ENCODE data around the gene IQSEC1. TPM values are rescaled to one million over a fixed set of nuclear protein-coding genes. Genes with fewer than 3 reads are reported as not detected.

IQSEC1 gene
- polyA plus RNA-seq, 3 donors = 17.7 to 61.7 (median 30.3) TPM

DNA sequence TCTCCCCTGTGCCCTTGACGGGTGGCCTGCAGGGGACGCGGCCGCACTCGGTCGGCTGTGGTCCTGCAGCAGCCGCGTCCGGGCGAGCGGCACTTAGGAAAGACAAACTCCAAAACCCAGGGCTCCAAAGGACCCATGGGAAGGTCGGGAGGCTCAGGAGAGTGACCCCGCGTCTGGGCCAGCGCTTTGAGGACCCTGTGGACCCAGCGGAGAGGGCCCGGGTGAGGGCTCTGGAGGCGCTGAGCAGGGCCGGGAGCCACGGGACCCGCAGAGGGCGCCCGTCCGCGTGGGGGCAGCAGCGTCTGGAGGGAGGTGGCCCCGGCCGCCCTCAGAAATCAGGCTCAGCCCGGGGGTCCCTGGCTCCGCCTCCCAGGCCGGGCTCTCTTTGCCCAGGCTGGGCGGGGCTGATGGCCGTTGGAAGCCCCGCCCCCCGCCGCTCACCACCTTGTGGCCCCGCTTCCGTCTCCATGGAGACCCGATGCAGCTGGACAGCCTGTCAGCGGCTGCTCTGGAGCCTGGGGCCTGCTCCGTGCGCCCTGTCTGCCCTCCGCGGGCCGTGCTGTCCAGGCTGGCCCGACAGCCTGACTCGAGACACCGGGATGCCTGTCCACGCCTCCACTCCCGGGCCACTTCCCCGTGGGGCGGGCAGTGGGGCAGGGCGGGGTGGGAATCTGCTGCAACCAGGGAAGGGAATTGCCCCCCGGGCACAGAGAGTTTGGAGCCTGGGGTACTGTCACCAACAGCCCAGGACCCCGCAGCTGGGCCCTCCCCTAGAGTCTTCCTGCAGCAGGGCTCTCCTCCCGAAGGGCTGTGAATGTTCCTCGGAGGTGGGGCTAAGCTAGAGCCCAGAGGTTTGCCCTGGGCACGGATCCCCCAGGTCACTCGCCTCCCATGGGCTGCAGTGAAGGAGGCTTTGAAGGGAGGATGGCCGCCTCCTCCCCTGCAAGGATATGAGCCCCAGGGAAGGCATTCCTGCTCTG is 197.1 kb downstream of the IQSEC1 start:
- Histone ChIP-seq H3K4me2 (replicated peaks; ENCODE audit: extremely low read depth, low read length, poor library complexity, severe bottlenecking) (peak overlapping the region; percentile 57), H3K9ac (ENCODE audit: insufficient read depth, low read length, poor library complexity, severe bottlenecking) (peak overlapping the region; percentile 27), H3K4me1 (ENCODE audit: control insufficient read depth in 1 of 2, insufficient read depth in 2 of 2, low read length in 2 of 2) (peaks cover 8 to 12% of the 10 kb centered on the region in 2 donors), H3K36me3 (replicated peaks in 1 of 2; ENCODE audit: control insufficient read depth in 1 of 2, insufficient read depth in 2 of 2, low read length in 2 of 2) (no peaks in the 10 kb centered on the region), H3K79me2 (ENCODE audit: insufficient read depth, low read length) (no peaks in the 10 kb centered on the region), H2AFZ (ENCODE audit: insufficient read depth, low read depth, low read length, poor library complexity, severe bottlenecking) (peak overlapping the region; percentile 50), H4K20me1 (ENCODE audit: insufficient read depth, low read length) (no peaks in the 10 kb centered on the region), H3K27me3 (ENCODE audit: control insufficient read depth in 2 of 2, insufficient read depth in 2 of 2, low read length in 2 of 2) (peaks cover 0 to 4% of the 10 kb centered on the region in 2 donors), H3K9me3 (replicated peaks in 1 of 2; ENCODE audit: control insufficient read depth in 1 of 2, insufficient read depth in 1 of 2, low read length in 2 of 2) (no peaks in the 10 kb centered on the region), H3K27ac (ENCODE audit: low read depth in 1 of 2, low read length in 2 of 2) (no peak overlapping the region), H3K4me3 (replicated peaks in 1 of 3; ENCODE audit: low read depth in 2 of 3, low read length in 3 of 3) (peak overlapping the region in 1 of 3 experiments; percentile 56)
- peaks cover 2% of the 10 kb centered on the region for H3K4me1 Mint-ChIP-seq
- H3K9me3 Mint-ChIP-seq = peaks cover 0 to 3% (median 0%) of the 10 kb centered on the region in 7 donors
- no peak for DNase-seq
- no peaks in the 10 kb centered on the region for H3K36me3 Mint-ChIP-seq
- intact Hi-C loops (cut with micrococcal nuclease) = no loop called here
- WGBS (ENCODE audit: insufficient coverage) = 25% methylated on average over 57 of the region's 60 CpGs
- no peak overlapping the region for H3K27ac Mint-ChIP-seq
- peak overlapping the region; percentile 62 to 76 for H3K4me3 Mint-ChIP-seq
- H3K27me3 Mint-ChIP-seq (ENCODE audit: low read depth in 3 of 3) = peaks cover 18 to 19% (median 18%) of the 10 kb centered on the region in 3 donors
- TF ChIP-seq, protein P1, sequence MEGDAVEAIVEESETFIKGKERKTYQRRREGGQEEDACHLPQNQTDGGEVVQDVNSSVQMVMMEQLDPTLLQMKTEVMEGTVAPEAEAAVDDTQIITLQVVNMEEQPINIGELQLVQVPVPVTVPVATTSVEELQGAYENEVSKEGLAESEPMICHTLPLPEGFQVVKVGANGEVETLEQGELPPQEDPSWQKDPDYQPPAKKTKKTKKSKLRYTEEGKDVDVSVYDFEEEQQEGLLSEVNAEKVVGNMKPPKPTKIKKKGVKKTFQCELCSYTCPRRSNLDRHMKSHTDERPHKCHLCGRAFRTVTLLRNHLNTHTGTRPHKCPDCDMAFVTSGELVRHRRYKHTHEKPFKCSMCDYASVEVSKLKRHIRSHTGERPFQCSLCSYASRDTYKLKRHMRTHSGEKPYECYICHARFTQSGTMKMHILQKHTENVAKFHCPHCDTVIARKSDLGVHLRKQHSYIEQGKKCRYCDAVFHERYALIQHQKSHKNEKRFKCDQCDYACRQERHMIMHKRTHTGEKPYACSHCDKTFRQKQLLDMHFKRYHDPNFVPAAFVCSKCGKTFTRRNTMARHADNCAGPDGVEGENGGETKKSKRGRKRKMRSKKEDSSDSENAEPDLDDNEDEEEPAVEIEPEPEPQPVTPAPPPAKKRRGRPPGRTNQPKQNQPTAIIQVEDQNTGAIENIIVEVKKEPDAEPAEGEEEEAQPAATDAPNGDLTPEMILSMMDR (IDR thresholded peaks at IDR 0.05) = no peak

DNA sequence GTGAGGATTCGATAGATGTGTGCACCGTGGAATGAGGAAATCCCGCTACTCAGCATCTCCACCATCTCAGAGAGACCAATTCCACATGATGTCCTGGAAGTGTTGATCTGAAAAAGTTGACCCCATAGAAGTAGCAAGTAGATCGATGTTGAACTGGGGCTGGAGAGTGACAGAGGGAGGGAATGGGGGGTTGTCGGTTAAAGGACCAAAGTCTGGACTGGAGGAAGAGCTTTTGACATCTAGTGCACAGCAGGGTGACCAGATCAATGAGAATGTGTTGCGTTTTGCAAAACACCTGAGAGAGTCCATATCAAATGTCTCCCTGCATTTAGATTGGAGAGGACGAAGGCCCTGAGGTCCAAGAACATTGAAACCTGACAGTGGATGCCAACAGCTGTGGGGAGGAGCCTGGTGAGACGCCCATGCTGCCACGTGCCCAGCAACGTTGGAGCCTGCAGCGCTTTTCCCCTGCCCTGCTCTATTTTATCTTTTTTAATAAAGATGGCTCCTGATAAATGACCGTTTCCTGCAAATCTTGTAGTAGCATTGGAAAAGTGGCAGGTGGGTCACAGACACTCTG is 201.7 kb downstream of the IQSEC1 start:
- Histone ChIP-seq H3K27ac (ENCODE audit: low read depth in 1 of 2, low read length in 2 of 2) (no peak overlapping the region), H3K4me3 (replicated peaks in 1 of 3; ENCODE audit: low read depth in 2 of 3, low read length in 3 of 3) (no peak overlapping the region), H3K4me2 (replicated peaks; ENCODE audit: extremely low read depth, low read length, poor library complexity, severe bottlenecking) (no peak overlapping the region), H3K4me1 (ENCODE audit: control insufficient read depth in 1 of 2, insufficient read depth in 2 of 2, low read length in 2 of 2) (peaks cover 22 to 31% of the 10 kb centered on the region in 2 donors), H3K9me3 (replicated peaks in 1 of 2; ENCODE audit: control insufficient read depth in 1 of 2, insufficient read depth in 1 of 2, low read length in 2 of 2) (no peaks in the 10 kb centered on the region), H3K36me3 (replicated peaks in 1 of 2; ENCODE audit: control insufficient read depth in 1 of 2, insufficient read depth in 2 of 2, low read length in 2 of 2) (no peaks in the 10 kb centered on the region), H3K27me3 (ENCODE audit: control insufficient read depth in 2 of 2, insufficient read depth in 2 of 2, low read length in 2 of 2) (peaks cover 5 to 23% of the 10 kb centered on the region in 2 donors), H3K79me2 (ENCODE audit: insufficient read depth, low read length) (no peaks in the 10 kb centered on the region), H2AFZ (ENCODE audit: insufficient read depth, low read depth, low read length, poor library complexity, severe bottlenecking) (no peak overlapping the region), H3K9ac (ENCODE audit: insufficient read depth, low read length, poor library complexity, severe bottlenecking) (no peak overlapping the region), H4K20me1 (ENCODE audit: insufficient read depth, low read length) (no peaks in the 10 kb centered on the region)
- peaks cover 0 to 7% (median 0%) of the 10 kb centered on the region in 7 donors for H3K9me3 Mint-ChIP-seq
- no peak for DNase-seq
- H3K4me1 Mint-ChIP-seq = peaks cover 23% of the 10 kb centered on the region
- H3K27me3 Mint-ChIP-seq (ENCODE audit: low read depth in 3 of 3) = peaks cover 33 to 44% (median 41%) of the 10 kb centered on the region in 3 donors
- H3K36me3 Mint-ChIP-seq = peaks cover 0 to 1% of the 10 kb centered on the region in 2 donors
- H3K27ac Mint-ChIP-seq = no peak overlapping the region
- intact Hi-C loops (cut with micrococcal nuclease) = no loop called here
- TF ChIP-seq, protein P1 (IDR thresholded peaks at IDR 0.05) = no peak
- WGBS (ENCODE audit: insufficient coverage) = 92% methylated on average over 4 of the region's 12 CpGs
- H3K4me3 Mint-ChIP-seq = peak overlapping the region in 1 of 2 donors; percentile 42
